HG03432 (cell line): ENCODE data around the gene SESN3.

Experiments
- ATAC-seq: cut with Tn5 transposase; IDR thresholded peaks from one replicate; pipeline ENCODE4 v1.9.1; 2021; ENCODE audit warnings: mild to moderate bottlenecking, moderate library complexity; ENCODE audit not compliant: unreplicated experiment

The SESN3 gene

GRCh38 chr11:95132956-95133355, 98.0 kb downstream of the SESN3 start:
- ATAC-seq: no peak

GRCh38 chr11:95128602-95129001, 102.4 kb downstream of the SESN3 start:
- ATAC-seq: no peak

DNA sequence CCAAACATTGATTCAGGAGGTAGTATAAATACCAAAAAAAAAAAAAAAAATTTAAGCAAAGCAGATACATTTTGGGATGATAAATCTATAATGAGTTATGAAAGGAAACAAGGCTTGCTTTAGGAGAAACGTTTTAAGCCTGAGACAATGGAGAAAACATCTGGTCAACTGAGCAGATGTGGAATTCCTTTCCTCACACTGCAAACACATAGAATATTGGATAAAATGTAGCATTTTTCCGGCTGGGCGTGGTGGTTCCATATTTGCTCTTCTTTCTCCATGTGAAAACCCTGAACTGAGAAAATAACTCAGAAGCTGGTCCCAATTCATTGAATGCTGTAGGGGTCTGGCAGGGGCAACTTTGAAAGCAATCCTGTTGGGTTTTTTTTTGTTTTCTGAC, 107.4 kb downstream of the SESN3 start:
- ATAC-seq: no peak

GRCh38 chr11:95121698-95122097, 109.3 kb downstream of the SESN3 start:
- ATAC-seq: no peak

DNA sequence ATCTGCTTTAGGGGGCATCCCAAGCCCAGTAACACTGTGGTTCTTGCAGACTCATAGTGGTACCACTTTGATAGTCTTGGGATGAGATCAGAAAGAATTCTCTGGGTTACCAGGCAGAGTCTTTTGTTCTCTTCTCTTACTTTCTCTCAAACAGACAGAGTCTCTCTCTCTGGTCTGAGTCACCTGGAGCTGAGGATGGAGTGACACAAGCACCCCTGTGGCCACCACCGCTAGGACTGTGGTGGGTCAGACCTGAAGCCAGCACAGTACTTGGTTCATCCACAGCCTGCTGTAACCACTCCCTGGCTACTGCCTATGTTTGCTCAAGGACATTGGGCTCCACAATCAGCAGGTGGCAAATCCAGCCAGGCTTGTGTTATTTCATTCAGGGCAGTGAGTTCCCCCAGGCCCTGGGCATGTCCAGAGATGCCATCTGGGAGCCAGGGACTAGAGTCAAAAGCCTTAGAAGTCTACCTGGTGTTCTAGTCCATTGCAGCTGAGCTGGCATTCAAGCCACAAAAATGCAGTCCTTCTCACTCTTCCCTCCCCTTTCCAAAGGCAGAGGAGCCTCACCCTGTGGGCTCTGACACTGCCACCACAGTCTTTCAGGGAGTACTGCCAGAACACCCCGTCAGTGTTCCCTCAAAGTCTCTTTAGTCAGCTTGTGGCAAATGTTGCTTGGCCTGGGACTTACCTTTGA, 111.5 kb downstream of the SESN3 start:
- no peak for ATAC-seq

GRCh38 chr11:95115597-95115996, 115.4 kb downstream of the SESN3 start:
- no peak for ATAC-seq
